VCaP (cell line): ENCODE measurements around the gene GTF3C4.

Experiments
- H3K27ac ChIP-seq: fragments of 450-650 bp; 2 replicates; pipeline ENCODE4 v1.5.1; 2017
- TF ChIP-seq, protein P1 (sequence below): fragments of 450-650 bp; conservative IDR thresholded peaks from 2 replicates; pipeline ENCODE4 v1.5.1; 2017; ENCODE audit warnings: mild to moderate bottlenecking, moderate library complexity

GTF3C4 gene

DNA sequence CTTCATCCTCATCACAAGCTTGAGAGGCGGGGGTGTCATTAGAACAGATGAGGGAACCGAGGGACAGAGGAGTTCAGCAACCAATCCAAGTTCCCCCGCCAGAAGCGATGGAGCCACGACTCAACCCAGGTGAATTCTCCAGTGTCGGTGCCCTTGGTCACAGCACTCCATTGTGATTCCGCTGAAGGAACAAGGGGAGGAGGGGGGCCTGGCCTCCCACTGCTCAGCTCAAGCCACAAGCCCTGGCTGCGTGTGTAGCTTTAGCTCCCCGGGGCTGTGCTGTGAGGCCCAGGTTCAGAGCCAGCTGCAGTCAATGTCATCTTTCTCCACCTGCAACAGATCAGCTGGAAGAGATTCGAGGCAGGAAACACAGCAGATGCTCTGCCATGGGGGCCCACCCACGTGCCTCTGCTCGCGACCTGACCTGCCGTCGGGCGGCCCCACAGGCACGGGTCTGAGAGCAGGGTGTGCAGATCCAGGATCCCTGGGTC, 72.6 kb downstream of the GTF3C4 start:
- TF ChIP-seq, protein P1, sequence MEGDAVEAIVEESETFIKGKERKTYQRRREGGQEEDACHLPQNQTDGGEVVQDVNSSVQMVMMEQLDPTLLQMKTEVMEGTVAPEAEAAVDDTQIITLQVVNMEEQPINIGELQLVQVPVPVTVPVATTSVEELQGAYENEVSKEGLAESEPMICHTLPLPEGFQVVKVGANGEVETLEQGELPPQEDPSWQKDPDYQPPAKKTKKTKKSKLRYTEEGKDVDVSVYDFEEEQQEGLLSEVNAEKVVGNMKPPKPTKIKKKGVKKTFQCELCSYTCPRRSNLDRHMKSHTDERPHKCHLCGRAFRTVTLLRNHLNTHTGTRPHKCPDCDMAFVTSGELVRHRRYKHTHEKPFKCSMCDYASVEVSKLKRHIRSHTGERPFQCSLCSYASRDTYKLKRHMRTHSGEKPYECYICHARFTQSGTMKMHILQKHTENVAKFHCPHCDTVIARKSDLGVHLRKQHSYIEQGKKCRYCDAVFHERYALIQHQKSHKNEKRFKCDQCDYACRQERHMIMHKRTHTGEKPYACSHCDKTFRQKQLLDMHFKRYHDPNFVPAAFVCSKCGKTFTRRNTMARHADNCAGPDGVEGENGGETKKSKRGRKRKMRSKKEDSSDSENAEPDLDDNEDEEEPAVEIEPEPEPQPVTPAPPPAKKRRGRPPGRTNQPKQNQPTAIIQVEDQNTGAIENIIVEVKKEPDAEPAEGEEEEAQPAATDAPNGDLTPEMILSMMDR, result no peak
- H3K27ac ChIP-seq, result no peak overlapping the region

DNA sequence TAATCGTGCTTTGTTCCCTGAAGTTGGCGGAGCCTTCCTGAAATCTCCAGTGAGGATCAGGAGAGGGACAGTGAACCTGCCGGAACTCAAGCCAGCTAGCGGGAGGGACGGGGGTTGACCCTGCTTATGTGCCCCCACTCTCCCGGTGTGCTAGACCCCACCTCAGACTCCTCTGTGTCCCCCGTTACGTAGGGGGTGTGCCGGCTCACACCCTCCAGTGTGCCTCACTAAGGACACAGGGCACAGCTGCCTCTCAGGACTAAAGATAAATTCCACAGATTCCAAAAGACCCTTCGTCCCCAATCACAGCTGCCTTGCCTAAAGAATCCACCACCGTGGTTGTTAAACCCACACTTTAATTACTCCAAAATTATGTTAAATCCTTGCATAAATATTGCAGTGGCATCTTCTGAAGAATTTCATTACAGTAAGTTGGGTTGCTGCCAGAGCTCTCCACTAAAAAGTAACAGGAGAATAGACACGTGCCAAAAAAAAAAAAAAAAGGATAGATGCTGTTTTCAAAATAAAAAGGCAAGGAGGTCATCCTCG, 73.7 kb downstream of the GTF3C4 start:
- H3K27ac ChIP-seq, result no peak overlapping the region
- TF ChIP-seq, protein P1, result no peak
